ENCODE measurements around the gene TUBE1. TPM values are rescaled to one million over a fixed set of nuclear protein-coding genes. Genes with fewer than 3 reads are reported as not detected.
A peak's percentile ranks its signal among the peaks of the same experiment; 100 is the strongest.

TUBE1 gene
- total RNA-seq (10 to 100 TPM; 14.2 to 19.0 TPM), polyA plus RNA-seq (ENCODE audit: insufficient read length in 6 of 6) (10 to 100 TPM; 37.7 to 55.1 (median 46.6) TPM)
- long read RNA-seq, donor 1, transcript TUBE1-207 (1 exons, 3,610 nt) = major isoform, 20 of 26 reads
- long read RNA-seq, donor 1, partial matches to known transcripts = 0 of 26 reads
- long read RNA-seq, donor 1, other reads (novel, unspliced or antisense) = 0 of 26 reads
- long read RNA-seq, donor 2, transcript TUBE1-207 (1 exons, 3,610 nt) = major isoform, 20 of 31 reads
- long read RNA-seq, donor 2, transcript TUBE1-202 (12 exons, 2,142 nt) = minor isoform, 6 of 31 reads
- long read RNA-seq, donor 2, partial matches to known transcripts = 0 of 31 reads
- long read RNA-seq, donor 2, other reads (novel, unspliced or antisense) = 0 of 31 reads
- long read RNA-seq, donor 3, transcript TUBE1-202 (12 exons, 2,142 nt) = major isoform, 5 of 10 reads
- long read RNA-seq, donor 3, partial matches to known transcripts = 0 of 10 reads
- long read RNA-seq, donor 3, other reads (novel, unspliced or antisense) = 0 of 10 reads
- long read RNA-seq, donor 4, partial matches to known transcripts = 1 of 3 reads
- long read RNA-seq, donor 4, other reads (novel, unspliced or antisense) = 0 of 3 reads
- long read RNA-seq, donor 5, transcript TUBE1-207 (1 exons, 3,610 nt) = major isoform, 15 of 105 reads
- long read RNA-seq, donor 5, partial matches to known transcripts = 42 of 105 reads
- long read RNA-seq, donor 5, other reads (novel, unspliced or antisense) = 42 of 105 reads
- long read RNA-seq, donor 6, transcript TUBE1-207 (1 exons, 3,610 nt) = major isoform, 11 of 18 reads
- long read RNA-seq, donor 6, partial matches to known transcripts = 0 of 18 reads
- long read RNA-seq, donor 6, other reads (novel, unspliced or antisense) = 0 of 18 reads
- long read RNA-seq, donor 7, transcript TUBE1-207 (1 exons, 3,610 nt) = major isoform, 5 of 10 reads
- long read RNA-seq, donor 7, partial matches to known transcripts = 0 of 10 reads
- long read RNA-seq, donor 7, other reads (novel, unspliced or antisense) = 0 of 10 reads
- long read RNA-seq, donor 8, transcript TUBE1-207 (1 exons, 3,610 nt) = major isoform, 7 of 15 reads
- long read RNA-seq, donor 8, partial matches to known transcripts = 0 of 15 reads
- long read RNA-seq, donor 8, other reads (novel, unspliced or antisense) = 0 of 15 reads
- long read RNA-seq, donor 9 = 0 reads
- long read RNA-seq, donor 10, partial matches to known transcripts = 3 of 5 reads
- long read RNA-seq, donor 10, other reads (novel, unspliced or antisense) = 1 of 5 reads
- long read RNA-seq, donor 11, transcript TUBE1-201 (6 exons, 726 nt) = minor isoform, 6 of 28 reads
- long read RNA-seq, donor 11, transcript TUBE1-207 (1 exons, 3,610 nt) = major isoform, 17 of 28 reads
- long read RNA-seq, donor 11, partial matches to known transcripts = 5 of 28 reads
- long read RNA-seq, donor 11, other reads (novel, unspliced or antisense) = 0 of 28 reads
- long read RNA-seq, donor 12, transcript TUBE1-207 (1 exons, 3,610 nt) = major isoform, 10 of 22 reads
- long read RNA-seq, donor 12, transcript TUBE1-202 (12 exons, 2,142 nt) = minor isoform, 7 of 22 reads
- long read RNA-seq, donor 12, partial matches to known transcripts = 0 of 22 reads
- long read RNA-seq, donor 12, other reads (novel, unspliced or antisense) = 0 of 22 reads

- Histone ChIP-seq H3K36me3 (peaks cover 0 to 6% of the 10 kb centered on the region in 2 donors), H3K4me1 (peaks cover 4 to 15% of the 10 kb centered on the region in 2 donors), H3K4me3 (peak within 1 kb of the TSS; percentile 80 to 85), H3K27ac (peak within 1 kb of the TSS; percentile 81 to 84), H3K27me3 (no peaks in the 10 kb centered on the region), H3K9me3 (no peaks in the 10 kb centered on the region)
- intact Hi-C loops (cut with DNase I) = no loop called here
- DNase-seq (peak; percentile 93 to 98 (median 96)), ATAC-seq (peak; percentile 99)
- no peak for TF ChIP-seq CTCF (IDR thresholded peaks at IDR 0.05)
These were observed at the start of gene TUBE1, which contains the start of gene FAM229B for GRCh38 chr6:112087136-112087911. Gene TUBE1 (minus strand): TSS chr6:112087482. CDS start chr6:112087434, 48 bp downstream. Gene FAM229B (plus strand): TSS chr6:112087591. CDS start chr6:112099284, 11,693 bp downstream.

DNA sequence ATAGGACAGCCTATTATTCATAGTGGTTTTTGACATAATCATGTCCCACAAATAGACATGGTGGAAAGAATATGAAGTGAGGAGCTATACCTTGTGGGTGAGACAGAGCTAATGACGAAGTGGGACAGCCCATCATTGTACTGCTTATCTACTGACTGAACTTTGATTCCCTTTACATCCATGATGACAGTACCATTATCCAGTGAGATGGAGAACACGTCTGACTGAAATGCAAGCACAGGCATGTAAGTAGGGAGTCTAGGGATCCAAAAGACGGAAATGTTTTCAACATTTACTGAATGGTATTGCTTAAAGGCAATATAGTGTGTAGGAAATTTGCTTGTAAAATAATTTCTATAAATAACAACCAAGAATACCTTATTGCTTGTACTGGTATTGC lies 43.6 kb upstream of the TUBE1 start:
- Histone ChIP-seq H3K27ac (no peak overlapping the region), H3K4me1 (no peaks in the 10 kb centered on the region), H3K36me3 (peaks cover 0 to 4% of the 10 kb centered on the region in 2 donors), H3K9me3 (no peaks in the 10 kb centered on the region), H3K27me3 (no peaks in the 10 kb centered on the region), H3K4me3 (no peak overlapping the region)
- ATAC-seq (no peak), DNase-seq (no peak)
- no peak for TF ChIP-seq CTCF (IDR thresholded peaks at IDR 0.05)
- intact Hi-C loops (cut with DNase I) = no loop called here

DNA sequence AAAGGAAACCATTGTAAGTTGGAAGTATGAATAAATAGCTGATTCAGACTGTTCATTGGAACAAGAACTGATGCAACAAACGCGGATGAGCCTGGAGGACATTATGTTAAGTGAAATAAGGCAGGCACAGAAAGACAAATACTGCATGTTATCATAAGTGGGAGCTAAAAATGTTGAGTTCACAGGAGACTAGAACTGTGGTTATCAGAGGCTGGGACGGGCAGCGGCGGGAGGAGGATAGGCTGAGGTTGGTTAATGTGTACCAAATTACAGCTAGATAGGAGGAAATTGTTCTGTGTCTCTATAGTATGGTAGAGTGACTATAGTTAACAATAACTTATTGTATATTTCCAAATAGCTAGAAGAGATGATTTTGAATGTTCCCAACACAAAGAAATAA lies 40.9 kb upstream of the TUBE1 start:
- no peaks in the 10 kb centered on the region for H3K9me3 ChIP-seq
- H3K27ac ChIP-seq = no peak overlapping the region
- TF ChIP-seq CTCF (IDR thresholded peaks at IDR 0.05) = no peak
- intact Hi-C loops (cut with DNase I) = no loop called here
- peaks cover 0 to 8% of the 10 kb centered on the region in 2 donors for H3K36me3 ChIP-seq
- peaks cover 0 to 1% of the 10 kb centered on the region in 2 donors for H3K4me1 ChIP-seq
- no peak for DNase-seq
- H3K4me3 ChIP-seq = no peak overlapping the region
- H3K27me3 ChIP-seq = no peaks in the 10 kb centered on the region
- no peak for ATAC-seq

DNA sequence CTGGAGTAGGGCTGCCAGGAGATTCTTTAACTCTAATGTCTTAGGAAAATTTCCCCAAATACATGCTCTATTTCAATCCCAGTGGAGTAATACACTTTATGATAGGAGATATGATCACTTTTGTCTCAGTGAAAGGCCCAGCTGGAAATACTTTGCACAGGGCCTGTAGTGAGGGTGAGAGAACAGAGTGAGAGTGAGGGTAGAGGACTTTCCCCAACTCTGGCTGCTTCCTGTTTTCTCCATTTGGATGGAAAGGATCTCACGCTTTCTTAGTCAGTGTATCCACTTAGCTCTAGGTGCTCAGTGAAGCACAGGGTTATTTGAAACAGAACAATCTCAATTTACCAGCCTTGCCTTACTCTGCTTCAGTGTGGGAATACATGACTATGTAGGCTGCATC lies 36.7 kb upstream of the TUBE1 start:
- intact Hi-C loops (cut with DNase I) = no loop called here
- no peak for TF ChIP-seq CTCF (IDR thresholded peaks at IDR 0.05)
- H3K27me3 ChIP-seq = no peaks in the 10 kb centered on the region
- H3K4me1 ChIP-seq = peaks cover 0 to 5% of the 10 kb centered on the region in 2 donors
- no peaks in the 10 kb centered on the region for H3K9me3 ChIP-seq
- ATAC-seq (no peak), DNase-seq (no peak)
- H3K36me3 ChIP-seq = peaks cover 0 to 14% of the 10 kb centered on the region in 2 donors
- H3K4me3 ChIP-seq = no peak overlapping the region
- H3K27ac ChIP-seq = no peak overlapping the region
